GM18519 (cell line): ENCODE measurements around the gene SOCS1.
"Not testable (repeated sequence)": the region's sequence is repeated elsewhere in the genome, so short reads cannot be mapped to it uniquely, and the experiment has no call there.

Experiments
- ATAC-seq: cut with Tn5 transposase; IDR thresholded peaks from one replicate; pipeline ENCODE4 v1.9.1; 2021; ENCODE audit warnings: mild to moderate bottlenecking, moderate library complexity; ENCODE audit not compliant: unreplicated experiment, low FRiP score

SOCS1 gene

DNA sequence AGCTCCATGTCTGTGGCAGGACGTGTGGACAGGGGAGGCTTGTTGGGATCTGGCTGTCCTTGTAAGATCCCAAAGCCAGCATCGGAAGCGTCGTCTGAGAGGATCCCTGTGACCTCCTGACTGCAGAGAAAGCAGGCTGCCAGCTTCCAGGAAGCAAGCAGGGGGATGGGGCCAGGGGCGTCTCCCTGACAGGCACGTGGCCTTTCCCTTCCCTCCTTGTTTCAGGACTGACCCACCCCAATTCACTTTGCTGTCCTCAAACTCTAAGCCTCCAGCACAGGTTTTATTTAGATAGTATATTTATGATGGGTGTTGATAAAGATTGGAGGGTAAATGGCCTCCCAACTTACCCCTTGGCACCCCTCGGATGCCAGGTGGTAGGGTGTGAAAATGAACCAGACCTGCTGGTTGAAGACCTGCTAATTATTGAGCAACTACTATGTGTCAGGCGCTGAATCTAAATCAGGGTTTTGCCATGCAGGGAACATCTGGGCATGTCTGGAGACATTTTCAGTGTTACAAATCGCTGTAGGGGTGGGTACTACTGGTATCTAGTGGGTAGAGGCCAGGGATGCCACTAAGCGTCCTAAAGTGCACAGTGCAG lies 24.5 kb downstream of the SOCS1 start:
- ATAC-seq, result no peak

DNA sequence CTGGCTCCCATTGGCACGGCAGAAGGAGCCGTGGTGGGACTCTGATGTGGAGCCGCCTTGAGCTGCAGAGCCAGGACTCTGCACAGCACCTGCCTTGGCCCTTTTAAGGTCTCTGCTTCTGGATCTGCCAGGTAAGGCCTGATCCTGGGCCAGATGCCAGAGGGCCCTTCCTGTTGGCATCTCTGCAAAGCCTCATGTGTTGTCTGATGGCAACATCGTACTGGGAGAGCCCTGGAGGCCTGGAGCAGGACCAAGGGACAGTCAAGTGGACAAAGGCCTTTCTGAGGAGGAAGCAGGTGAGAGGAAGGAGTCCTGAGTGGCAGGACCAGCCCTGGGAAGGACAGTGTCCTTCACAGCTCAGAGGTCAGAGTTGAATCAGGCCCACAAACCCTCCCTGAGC lies 26.1 kb downstream of the SOCS1 start:
- no peak for ATAC-seq

DNA sequence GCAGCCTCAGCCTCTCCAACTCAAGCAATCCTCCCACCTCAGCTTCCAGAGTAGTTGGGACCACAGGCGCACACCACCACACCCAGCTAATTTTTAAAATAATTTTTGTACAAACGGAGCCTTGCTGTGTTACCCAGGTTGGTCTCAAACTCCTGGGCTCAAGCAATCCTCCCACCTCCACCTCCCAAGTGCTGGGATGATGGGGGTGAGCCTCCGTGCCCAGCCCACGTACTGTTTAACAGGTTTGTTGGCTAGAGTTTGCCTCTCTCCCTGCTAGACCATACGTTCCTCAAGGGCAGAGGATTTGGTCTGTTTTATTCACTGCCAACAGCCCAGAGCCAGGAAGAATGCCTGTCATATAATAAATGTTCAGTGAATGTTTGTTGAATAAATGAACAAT lies 26.6 kb downstream of the SOCS1 start:
- no peak for ATAC-seq

DNA sequence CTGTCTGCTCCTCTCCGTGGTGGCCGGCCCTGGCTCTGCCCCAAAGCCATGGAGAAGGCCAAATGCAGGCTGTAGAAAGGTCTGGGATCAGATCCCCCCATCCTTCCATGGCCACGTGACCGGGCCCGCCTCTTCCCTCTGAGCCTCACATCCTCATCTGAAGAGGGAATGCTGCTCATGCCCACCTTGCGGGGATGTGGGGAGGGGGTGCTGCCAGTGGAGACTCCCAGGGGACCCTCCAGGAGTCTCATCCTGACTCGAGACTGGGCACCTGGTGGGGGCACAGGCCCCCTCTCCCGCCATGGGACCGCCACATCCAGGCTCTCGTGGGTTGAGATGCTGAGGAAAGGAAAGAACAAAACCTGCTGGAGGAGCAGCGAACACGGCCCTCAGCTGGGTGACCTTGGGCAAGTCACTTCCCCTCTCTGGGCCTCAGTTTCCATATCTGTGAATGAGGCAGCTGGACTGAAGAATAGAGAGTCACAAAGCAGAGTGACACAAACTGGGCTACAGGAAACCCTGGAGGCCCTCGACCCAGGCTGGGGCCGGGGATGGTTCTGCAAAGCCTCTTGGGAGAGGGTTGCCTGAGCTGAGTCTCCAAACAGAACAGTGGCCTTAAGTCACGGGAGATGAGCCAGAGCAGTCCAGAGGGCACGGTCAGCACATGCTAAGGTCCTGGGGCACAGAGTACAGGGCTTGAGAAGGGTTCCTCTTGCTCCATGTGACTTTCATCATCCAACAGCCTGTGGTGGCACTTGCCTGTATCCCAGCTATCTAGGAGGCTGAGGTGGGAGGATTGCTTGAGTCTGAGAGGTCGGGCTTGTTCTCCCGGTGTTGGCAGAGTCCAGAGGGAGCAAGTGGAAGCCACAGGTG lies 30.1 kb downstream of the SOCS1 start:
- no peak for ATAC-seq

GRCh38 chr16:11224894-11225676 lies 30.9 kb downstream of the SOCS1 start:
- ATAC-seq, result peak; percentile 75

- ATAC-seq, result no peak
These were observed 31.7 kb downstream of the SOCS1 start for GRCh38 chr16:11224096-11224893.

- not testable (repeated sequence) for ATAC-seq
These were observed 35.5 kb downstream of the SOCS1 start for GRCh38 chr16:11220507-11220906.

- no peak for ATAC-seq
These were observed 36.8 kb downstream of the SOCS1 start for GRCh38 chr16:11219178-11219577.

DNA sequence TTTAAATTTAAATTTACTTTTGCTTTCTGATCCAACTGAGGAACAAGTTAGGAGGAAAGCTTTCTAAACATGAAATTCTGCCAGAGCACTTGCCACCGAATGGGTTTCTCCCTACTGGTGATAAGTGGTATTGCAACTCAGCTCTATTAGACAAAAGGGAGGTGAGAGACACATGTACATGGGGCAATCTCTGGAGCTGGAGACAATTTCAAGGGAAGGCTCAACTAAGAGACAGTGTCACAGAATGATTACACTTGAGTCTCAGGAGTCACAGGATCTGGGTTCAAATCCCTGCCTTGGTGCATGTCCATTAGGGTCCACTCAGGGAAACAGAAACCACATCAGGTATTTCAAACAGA lies 37.4 kb downstream of the SOCS1 start:
- ATAC-seq, result no peak

DNA sequence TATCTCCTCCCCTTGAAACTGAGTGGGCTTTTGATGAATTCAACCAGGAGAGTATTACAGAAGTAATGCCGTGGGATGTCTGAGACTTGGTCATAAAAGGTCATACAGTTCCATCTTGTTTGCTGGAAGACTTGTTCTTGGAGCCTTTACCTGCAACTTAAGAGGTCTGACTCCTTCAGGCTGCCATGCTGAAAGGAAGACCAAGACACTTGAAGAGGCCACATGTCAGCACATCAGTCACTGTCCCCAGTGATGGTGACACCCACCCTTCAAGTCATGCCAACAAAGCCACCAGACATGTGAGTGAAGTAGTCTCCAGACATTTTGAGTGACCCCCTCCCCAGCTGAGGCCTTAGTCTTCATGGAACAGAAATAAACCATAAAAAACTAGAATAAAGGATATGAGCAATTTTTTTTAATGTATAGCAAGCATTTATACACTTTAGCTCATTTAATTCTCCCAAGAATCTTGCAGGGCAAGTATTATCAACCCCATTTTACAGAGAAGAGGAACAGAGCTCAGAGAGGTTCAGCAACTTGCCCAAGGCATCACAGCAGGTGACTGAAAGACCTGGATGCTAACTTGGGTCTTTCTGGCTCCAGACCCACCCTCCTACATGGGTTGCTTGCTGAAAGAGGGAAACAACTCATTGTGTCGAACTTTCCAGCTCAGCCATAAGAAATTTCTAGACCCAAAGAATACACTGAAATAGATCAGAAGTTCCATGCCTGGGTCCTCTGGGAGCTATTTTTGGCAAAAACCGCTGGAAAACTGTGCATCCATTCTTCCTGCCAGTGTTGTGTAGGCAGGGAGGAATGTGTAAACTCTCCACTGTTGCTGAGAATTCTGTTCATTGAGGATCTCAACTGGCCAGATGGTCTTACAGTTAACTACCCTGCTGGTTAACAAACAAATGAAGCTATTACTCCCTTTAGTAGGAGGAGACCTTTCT lies 38.1 kb downstream of the SOCS1 start:
- ATAC-seq, result no peak

- ATAC-seq, result no peak
These were observed 40.0 kb downstream of the SOCS1 start for GRCh38 chr16:11215935-11216556.

- no peak for ATAC-seq
These were observed 42.2 kb downstream of the SOCS1 start for GRCh38 chr16:11213799-11214198.

DNA sequence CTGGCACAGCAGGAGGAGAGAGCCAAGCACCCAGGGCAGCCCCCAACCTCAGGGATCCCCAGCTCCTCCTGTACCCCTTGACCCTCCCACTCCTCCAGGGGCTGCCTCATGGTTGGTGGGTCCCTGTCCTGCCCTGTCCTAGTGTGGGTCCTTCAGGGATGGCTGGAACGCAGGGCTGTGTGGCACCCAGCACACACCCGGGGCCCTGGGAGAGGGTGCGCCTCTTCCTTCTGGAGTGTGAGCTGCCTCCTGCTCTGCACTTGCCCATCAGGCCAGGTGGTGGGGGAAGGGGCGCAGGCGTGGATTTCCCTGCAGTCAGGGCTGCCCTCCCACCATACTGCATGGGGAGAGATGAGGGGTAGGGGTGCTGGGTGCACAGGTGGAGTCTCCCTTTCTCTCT lies 42.6 kb downstream of the SOCS1 start:
- no peak for ATAC-seq

- ATAC-seq, result no peak
These were observed 43.2 kb downstream of the SOCS1 start for GRCh38 chr16:11212798-11213196.

- ATAC-seq, result no peak
These were observed 43.8 kb downstream of the SOCS1 start for GRCh38 chr16:11211977-11212797.

DNA sequence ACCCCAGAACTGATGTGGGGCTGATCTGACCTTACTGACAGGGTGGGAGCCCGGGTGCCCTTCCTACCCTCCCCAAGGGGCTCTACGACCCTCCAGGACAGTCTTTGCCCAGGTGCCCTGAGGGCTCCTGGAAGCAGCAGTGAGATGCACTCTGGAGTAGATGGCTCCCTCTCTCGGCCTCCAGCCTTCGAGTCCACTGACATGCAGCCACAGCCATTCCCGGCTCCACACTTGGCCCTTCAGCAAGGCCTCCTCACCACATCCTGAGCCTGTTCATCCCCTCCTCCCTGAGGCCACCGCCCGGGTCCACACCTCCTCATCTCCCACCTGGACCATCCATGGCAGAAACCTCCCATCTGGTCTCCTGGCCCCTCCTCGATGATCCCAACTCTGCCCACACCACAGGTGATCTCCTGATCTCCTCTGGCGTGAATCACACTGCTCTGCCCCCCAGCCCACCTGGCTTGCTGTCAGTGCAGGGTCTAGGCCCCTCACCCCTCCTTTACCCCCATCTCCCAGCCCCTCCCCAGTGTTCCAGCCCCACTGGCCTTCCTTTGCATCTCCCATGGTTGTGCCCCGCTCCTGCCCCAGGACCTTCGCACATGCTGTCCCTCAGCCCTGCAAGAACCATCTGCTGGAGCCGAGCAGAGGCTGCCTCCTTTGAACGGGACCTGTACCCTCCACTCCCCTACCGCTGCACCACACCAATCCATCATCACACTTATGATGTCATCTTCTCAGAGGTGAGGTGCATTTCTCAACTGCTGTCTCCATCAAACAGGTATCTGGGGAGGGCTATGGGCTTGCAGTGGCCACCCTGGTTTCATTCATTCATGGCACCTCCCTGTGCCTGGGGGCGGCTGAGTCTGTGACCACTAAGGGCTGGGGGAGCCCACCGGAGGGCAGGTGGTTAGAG lies 44.7 kb downstream of the SOCS1 start:
- no peak for ATAC-seq

GRCh38 chr16:11210260-11210659 lies 45.7 kb downstream of the SOCS1 start:
- ATAC-seq, result no peak
